ENCODE data around the gene PAPPA. TPM values are rescaled to one million over a fixed set of nuclear protein-coding genes. Genes with fewer than 3 reads are reported as not detected.

Gene PAPPA
- total RNA-seq, 1 donor = 56.5 TPM

- no peak overlapping the region for H3K4me2 ChIP-seq (ENCODE audit: insufficient read depth, low read length)
- no peak overlapping the region for H3K27ac ChIP-seq (ENCODE audit: low read depth, low read length)
- peaks cover 5% of the 10 kb centered on the region for H3K36me3 ChIP-seq (ENCODE audit: insufficient read depth, low read length)
- peaks cover 5% of the 10 kb centered on the region for H3K4me1 ChIP-seq (ENCODE audit: insufficient read depth, low read length)
- H4K20me1 ChIP-seq (ENCODE audit: insufficient read depth, low read length) = no peaks in the 10 kb centered on the region
- H3K27me3 ChIP-seq (ENCODE audit: insufficient read depth, low read length) = no peaks in the 10 kb centered on the region
- no peaks in the 10 kb centered on the region for H3K79me2 ChIP-seq (ENCODE audit: insufficient read depth, low read length)
- TF ChIP-seq CTCF (IDR thresholded peaks at IDR 0.05; ENCODE audit: extremely low read depth, low read depth, low read length) = no peak
- DNase-seq (ENCODE audit: insufficient read length, low spot score, missing footprints) = peak; percentile 76
- H2AFZ ChIP-seq (ENCODE audit: low read length) = no peak overlapping the region
- H3K4me3 ChIP-seq (ENCODE audit: insufficient read depth, low read length) = no peak overlapping the region
- H3K9me3 ChIP-seq (ENCODE audit: low read depth, low read length) = no peaks in the 10 kb centered on the region
Measured at GRCh38 chr9:116267021-116267420, 113.4 kb downstream of the PAPPA start.

- no peaks in the 10 kb centered on the region for H3K79me2 ChIP-seq (ENCODE audit: insufficient read depth, low read length)
- no peaks in the 10 kb centered on the region for H4K20me1 ChIP-seq (ENCODE audit: insufficient read depth, low read length)
- H3K4me2 ChIP-seq (ENCODE audit: insufficient read depth, low read length) = no peak overlapping the region
- TF ChIP-seq CTCF (IDR thresholded peaks at IDR 0.05; ENCODE audit: extremely low read depth, low read depth, low read length) = no peak
- DNase-seq (ENCODE audit: insufficient read length, low spot score, missing footprints) = peak; percentile 66
- no peaks in the 10 kb centered on the region for H3K9me3 ChIP-seq (ENCODE audit: low read depth, low read length)
- H3K27ac ChIP-seq (ENCODE audit: low read depth, low read length) = no peak overlapping the region
- H3K4me1 ChIP-seq (ENCODE audit: insufficient read depth, low read length) = peaks cover 12% of the 10 kb centered on the region
- H3K36me3 ChIP-seq (ENCODE audit: insufficient read depth, low read length) = peaks cover 11% of the 10 kb centered on the region
- H3K4me3 ChIP-seq (ENCODE audit: insufficient read depth, low read length) = no peak overlapping the region
- no peaks in the 10 kb centered on the region for H3K27me3 ChIP-seq (ENCODE audit: insufficient read depth, low read length)
- H2AFZ ChIP-seq (ENCODE audit: low read length) = no peak overlapping the region
Measured at GRCh38 chr9:116269250-116269649, 115.7 kb downstream of the PAPPA start.

GRCh38 chr9:116270546-116270945 lies 117.0 kb downstream of the PAPPA start:
- no peaks in the 10 kb centered on the region for H3K27me3 ChIP-seq (ENCODE audit: insufficient read depth, low read length)
- H4K20me1 ChIP-seq (ENCODE audit: insufficient read depth, low read length) = no peaks in the 10 kb centered on the region
- no peak overlapping the region for H2AFZ ChIP-seq (ENCODE audit: low read length)
- H3K36me3 ChIP-seq (ENCODE audit: insufficient read depth, low read length) = peaks cover 11% of the 10 kb centered on the region
- peaks cover 25% of the 10 kb centered on the region for H3K4me1 ChIP-seq (ENCODE audit: insufficient read depth, low read length)
- no peak overlapping the region for H3K4me2 ChIP-seq (ENCODE audit: insufficient read depth, low read length)
- no peaks in the 10 kb centered on the region for H3K9me3 ChIP-seq (ENCODE audit: low read depth, low read length)
- DNase-seq (ENCODE audit: insufficient read length, low spot score, missing footprints) = no peak
- no peak overlapping the region for H3K4me3 ChIP-seq (ENCODE audit: insufficient read depth, low read length)
- H3K27ac ChIP-seq (ENCODE audit: low read depth, low read length) = no peak overlapping the region
- TF ChIP-seq CTCF (IDR thresholded peaks at IDR 0.05; ENCODE audit: extremely low read depth, low read depth, low read length) = no peak
- no peaks in the 10 kb centered on the region for H3K79me2 ChIP-seq (ENCODE audit: insufficient read depth, low read length)

GRCh38 chr9:116271340-116271739 lies 117.7 kb downstream of the PAPPA start:
- Histone ChIP-seq H3K4me2 (ENCODE audit: insufficient read depth, low read length) (no peak overlapping the region), H3K27me3 (ENCODE audit: insufficient read depth, low read length) (no peaks in the 10 kb centered on the region), H4K20me1 (ENCODE audit: insufficient read depth, low read length) (no peaks in the 10 kb centered on the region), H3K4me3 (ENCODE audit: insufficient read depth, low read length) (no peak overlapping the region), H3K4me1 (ENCODE audit: insufficient read depth, low read length) (peaks cover 33% of the 10 kb centered on the region), H2AFZ (ENCODE audit: low read length) (no peak overlapping the region), H3K36me3 (ENCODE audit: insufficient read depth, low read length) (peaks cover 11% of the 10 kb centered on the region), H3K27ac (ENCODE audit: low read depth, low read length) (no peak overlapping the region), H3K79me2 (ENCODE audit: insufficient read depth, low read length) (no peaks in the 10 kb centered on the region), H3K9me3 (ENCODE audit: low read depth, low read length) (no peaks in the 10 kb centered on the region)
- DNase-seq (ENCODE audit: insufficient read length, low spot score, missing footprints) = no peak
- no peak for TF ChIP-seq CTCF (IDR thresholded peaks at IDR 0.05; ENCODE audit: extremely low read depth, low read depth, low read length)
